Stimulated activated CD4-positive, alpha-beta T cell treated with anti-CD3 and anti-CD28 coated beads, Interleukin-2, amount 100 ng/mL, for 48 hours (primary cell): Measurements from ENCODE around the gene KIF17.
"Not testable (repeated sequence)": the region's sequence is repeated elsewhere in the genome, so short reads cannot be mapped to it uniquely, and the experiment has no call there.

ENCODE experiments used
- DNase-seq, 2 donors: peaks; one replicate each; pipeline ENCODE4 v3.0.0-alpha.2; 2020

The KIF17 gene

DNA sequence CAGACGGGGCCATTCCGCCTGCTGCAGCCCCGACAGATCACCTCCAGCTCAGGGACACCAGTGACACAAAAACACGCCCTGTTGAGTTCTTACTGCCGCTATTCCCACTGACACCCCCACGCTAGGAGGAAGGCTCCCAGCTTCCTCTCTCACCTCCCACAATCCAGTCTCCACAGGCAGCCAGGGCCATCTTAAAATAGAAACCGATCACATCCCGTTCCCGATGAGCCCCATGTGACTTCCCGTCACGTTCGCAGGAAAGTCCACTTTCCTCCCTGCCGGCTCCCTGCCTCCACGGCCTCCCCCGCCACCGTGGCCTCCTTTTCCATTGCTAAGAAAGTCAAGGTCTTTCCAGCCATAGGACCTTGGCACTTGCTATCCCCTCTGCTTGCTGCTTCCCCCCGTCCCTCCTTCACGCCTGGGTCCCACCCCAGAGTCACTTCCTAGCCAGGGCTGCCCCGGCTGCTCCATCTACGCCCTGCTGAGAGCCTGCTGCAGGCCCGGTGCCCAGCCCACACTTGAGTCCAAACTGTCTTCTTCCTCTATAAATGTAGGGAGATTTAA is 32.6 kb downstream of the KIF17 start:
- DNase-seq: no peak

DNA sequence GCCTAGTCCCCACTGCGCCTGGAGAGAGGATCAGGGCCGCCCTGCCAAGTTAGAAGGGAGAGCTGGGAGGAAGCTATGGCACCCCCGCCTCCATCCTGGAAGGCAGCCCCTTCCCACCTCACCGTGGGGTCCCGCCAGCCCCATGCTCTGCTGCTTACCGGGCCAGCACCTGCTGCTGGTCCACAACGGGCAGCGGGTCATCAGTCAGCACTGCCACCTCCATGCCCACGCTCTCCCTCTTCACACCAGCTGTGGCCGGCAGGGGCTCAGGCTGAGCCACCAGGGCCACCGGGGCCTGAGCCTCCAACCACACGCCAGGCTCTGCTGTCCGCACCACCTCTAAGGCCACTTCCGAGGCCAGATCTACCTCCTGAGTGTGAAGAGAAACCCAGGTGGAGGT is 33.2 kb downstream of the KIF17 start:
- DNase-seq: no peak

DNA sequence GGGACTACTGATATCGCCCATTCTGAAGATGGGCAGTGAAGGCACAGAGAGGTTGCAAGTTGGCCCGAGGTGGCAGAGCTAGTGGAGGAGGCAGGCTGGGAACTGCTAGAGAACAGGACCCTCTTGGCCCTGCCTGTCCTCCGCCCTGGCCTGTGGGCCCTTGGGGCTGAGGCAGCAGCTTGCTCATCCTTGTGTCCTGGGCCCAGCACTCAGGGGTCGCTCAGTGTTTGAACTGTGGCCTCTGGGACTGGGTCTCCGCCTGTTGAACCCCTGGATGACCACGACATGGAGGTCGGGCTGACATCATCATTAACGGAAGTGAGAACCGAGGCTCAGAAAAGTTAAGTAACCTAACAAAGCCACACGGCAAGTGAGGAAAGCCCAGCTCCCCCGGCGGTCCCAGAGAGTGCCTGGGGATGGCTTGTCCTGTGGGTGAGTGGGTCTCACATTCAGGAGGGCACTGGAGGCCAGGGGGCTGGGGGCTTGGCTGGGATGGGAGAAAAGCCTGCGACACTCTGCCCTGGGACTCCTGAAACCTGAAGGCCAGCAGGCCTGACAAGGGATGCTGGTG is 33.7 kb downstream of the KIF17 start:
- DNase-seq: no peak

DNA sequence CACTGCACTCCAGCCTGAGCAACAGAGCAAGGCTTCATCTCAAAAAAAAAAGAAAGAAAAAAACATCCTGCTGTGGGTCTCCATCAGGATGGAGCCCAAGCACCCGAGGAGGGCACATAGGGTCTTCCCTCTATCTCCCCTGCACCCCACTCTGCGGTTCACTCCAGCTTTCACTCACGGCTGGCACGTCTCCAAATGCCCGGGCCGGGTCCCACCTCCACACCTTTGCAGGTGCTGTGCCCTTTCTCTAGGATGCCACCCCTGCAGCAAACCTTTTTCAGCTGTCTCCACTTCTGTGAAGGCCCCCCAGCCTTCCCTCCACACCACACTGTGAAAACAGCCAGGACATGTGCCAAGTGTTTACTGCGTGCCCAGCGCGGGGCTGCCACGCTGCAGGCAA is 34.2 kb downstream of the KIF17 start:
- DNase-seq: no peak

DNA sequence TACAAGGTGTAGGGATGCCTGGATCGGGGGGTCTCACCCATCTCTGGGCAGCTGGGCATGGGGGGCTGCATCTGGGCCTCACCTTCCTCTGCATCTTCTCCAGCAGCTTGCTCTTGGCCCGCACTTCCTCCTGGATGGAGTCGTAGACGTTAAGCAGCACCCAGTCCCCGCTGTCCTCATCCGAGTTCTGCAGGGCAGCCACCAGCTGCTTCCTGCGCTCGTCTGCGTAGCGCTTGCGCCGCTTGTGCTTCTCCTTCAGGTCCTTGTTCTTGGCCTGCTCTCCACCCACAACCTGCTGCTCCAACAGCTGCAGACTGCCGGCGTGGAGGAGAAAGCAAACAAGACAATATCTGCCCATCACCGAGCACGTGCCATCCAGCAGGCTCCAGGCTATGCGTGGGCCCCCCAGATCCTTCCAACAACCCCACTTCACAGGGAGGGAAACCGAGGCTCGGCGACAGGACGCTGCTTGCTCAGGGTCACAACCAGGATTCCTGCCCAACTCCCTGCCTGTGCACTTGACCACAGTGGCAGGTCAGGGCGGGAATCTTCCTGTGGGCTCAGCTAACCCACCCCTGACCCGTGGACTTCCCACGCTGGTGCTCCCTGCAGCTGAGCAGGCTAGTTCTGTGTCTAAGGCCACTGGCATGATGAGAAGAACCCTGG is 35.1 kb downstream of the KIF17 start:
- no peak for DNase-seq

DNA sequence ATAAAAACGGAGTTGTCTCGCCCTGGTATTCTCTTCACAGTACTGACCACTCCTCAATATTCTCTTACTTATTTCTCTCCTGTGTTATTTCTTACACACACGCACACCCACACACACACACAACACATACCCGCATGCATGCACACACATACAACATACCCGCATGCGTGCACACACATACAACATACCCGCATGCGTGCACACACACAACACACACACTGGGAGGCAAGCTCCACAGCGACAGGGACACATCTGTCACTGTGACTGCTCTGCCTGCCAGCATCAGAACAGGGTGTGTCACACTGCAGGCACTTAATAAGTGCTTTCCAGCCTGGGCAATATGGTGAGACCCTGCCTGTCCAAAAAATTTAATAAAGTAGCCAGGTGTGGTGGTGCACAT is 35.8 kb downstream of the KIF17 start:
- no peak for DNase-seq

DNA sequence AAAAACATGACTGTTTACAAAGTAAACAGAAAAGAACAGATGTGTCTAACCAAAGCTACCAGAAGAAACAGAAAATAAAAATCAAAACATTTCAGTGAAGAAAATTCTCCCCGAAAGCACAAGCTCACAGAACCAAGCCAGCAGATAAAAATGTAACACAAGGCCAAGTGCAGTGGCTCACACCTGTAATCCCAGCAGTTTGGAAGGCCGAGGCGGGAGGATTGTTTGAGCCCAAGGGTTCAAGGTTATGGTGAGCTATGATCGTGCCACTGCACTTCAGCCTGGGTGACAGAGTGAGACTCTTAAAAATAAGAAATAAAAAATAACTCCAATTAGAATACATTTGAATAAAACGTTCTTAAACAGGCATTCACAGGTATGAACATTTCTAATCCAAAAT is 37.5 kb downstream of the KIF17 start:
- DNase-seq: no peak

DNA sequence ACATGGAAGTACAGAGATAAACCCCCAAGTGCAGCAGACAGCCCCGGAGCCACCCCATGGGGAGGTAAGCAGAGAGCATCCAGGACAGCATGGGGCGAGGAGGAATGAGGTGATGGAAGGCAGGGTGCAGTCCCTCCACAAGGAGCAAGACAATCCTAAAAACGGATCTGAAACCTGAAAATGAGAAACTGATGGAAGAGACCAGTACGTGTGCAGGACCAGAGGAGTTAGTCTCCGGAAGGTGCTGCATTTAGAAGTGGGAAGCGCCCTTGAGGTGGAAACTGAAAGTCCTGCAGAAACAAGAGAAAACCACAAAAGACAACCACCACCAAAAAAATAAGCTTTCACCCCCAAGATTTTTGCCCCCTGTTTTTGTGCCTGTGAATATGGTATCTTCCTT is 39.2 kb downstream of the KIF17 start:
- DNase-seq: no peak

DNA sequence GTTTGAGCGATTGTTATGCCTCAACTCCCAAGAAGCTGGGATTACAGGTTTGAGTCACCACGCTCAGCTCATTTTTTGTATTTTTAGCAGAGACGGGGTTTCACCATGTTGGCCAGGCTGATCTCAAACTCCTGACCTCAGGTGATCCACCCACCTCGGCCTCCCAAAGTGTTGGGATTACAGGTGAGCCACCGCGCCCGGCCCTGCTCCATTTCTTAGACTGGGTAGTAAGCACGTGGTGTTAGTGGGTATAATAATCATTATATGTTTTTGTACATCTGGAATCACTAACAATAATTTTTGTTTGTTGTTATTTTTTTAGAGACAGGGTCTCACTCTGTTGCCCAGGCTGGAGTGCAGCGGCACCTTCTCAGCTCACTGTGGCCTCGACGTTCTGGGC is 44.2 kb downstream of the KIF17 start:
- DNase-seq: not testable (repeated sequence)

DNA sequence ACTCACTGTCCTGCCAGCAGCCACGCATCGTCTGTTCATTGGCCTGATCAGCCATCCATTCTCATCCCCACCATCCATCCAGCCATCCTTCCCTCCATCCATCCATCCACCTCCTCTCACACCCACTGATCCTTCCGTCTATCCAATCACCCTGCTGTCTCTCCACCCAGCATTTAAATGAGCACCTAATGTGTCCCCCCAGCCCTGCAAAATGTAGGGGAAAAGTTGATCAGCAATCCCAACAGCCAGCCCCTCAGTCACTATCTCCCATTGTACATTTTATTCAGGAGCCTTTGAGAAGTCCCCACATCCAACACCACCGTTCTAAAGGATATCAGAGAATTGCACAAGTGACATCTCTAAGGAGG is 45.6 kb downstream of the KIF17 start:
- no peak for DNase-seq

DNA sequence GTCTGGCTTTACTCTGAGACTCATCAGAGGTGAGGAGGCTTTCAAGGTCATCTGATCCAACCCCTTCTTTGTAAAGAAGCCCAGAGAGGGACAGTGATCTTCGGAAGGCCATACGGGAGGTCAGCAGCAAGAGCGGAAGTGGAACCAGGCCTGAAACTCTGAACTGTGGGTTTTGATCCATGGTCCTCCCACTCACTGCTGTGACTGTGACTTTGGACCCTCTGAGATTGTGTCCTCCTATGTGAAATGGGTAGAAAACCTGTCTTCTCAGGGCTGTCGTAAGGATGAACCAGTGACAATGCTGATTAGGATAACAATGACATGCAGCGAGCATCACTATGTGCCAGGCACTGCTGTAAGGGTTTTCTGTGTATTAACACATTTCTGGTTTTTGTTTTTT is 46.9 kb downstream of the KIF17 start:
- no peak for DNase-seq

DNA sequence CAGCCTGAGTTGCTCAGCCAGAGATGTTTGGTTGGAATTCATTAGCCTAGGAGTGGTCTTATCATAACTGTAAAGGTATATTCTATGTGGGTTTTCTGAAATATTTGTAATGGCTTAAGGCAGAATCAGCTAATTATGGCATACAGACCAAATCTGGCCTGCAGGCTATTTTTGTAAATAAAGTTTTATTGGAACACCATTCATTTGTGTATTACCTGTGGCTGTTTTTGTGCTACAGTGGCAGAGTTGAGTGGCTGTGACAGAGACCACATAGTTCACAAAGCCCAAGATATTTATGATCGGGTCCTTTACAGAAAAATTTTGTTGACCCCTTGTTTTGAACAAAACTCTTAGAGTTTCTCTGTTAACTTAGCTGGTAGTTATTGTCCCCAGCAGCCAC is 49.2 kb downstream of the KIF17 start:
- no peak for DNase-seq

DNA sequence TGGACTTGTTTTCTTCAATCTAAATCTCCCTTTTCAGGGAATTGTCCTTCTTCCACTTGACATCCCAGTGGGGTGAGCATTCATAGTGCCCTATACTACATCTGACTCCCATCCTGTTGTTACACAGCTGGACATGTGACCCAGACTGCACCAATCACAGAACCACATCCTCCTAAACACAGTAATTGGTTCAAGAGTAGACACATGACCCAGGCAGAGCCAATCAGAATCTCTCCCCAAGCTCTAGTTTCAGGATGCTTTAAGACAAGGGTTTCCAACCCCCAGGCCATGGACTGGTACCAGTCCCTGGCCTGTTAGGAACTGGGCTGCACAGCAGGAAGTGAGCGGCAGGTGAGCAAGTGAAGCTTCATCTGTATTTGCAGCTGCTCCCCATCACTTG is 51.0 kb downstream of the KIF17 start:
- no peak for DNase-seq

DNA sequence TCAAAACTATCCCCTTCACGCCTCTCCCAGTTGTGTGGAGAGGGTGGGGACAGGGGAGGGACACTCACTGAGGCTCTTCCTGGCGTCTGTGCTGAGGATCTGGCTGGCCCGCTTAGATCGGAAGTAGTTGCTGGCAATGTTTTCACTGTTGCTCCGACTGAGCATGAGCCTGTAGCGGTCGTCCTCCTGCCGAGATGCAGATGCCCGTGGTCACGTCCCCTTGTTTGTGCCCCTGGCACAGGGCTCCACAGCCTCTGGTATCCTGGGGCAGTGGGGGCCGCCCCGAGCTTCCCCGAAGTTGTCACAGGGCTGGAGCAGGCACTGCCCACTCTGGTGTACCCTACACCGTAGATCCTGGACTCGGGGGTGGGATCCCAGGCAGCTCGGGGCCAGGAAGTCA is 51.7 kb downstream of the KIF17 start:
- no peak for DNase-seq

DNA sequence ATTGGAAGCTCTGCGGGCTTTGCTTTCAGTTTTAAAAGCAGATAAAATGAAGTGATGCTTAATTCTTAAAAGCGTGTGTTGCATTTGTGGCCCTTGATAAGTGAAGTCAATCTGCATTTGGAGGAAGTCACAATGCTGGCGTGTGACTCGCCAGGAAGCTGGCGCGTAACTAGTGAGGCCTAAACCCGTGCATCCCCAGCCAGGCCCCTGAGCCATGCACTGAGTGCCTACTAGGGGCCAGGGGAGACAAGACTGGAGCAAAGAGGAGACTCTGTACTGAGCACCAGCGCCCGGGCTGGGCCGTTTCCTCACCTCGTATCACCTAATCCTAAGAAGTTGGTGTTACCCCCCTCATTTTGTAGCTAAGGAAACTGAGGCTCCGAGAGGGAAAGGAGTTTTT is 52.1 kb downstream of the KIF17 start:
- DNase-seq: no peak

DNA sequence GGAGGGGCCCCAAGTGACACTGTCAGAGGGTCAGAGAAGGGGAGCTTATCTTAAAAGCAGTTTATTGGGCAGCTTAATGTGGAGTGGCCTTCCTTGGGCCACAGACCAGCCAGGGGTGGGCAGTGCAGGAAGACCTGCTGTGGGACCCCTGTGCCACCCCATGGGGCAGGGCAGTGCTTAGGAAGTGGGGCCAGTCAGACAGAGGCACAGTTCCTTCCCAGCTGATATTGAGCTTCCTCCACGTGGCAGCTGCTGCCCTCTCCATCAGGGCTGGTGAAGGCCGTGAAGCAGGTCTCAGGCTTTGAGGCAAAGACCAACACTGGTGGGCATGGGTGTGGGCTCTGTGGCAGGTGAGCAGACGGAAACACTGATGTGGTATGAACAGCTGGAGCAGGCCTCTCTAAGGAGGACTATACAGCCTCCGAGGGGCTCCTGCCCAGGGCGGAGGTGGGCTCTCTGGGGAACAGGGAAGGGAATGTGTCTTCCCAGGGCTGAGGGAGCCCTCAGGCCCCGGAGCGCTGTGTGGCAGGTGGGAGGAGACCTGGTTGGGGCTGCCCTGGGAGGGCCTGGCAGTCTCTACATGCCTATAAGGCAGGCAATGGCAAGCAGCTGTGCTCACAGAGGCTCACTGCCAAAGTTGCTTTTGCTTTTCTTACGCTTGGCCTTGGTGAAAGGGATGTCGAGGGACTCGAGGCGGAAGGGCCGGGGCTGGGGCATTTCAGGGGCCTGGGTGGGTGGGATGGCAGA is 53.7 kb downstream of the KIF17 start:
- DNase-seq: no peak

DNA sequence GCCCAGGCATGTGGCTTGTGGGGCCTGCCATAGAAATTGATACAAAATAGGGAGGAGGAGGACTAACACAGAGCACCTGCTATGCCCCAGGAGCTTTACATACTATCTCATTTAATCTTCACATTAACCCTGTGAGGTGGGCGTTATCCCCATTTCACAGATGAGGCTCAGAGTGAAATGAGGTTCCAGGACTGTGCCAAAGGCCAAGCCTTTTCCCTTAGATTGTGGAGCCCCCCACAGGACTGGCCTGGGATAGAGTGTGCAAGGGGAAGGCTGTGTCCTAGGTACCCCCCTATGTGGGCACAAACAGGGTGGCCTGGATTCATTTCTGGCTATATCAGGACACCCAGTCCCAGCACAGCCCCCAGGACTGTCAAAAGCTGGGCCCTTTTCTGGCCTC is 54.4 kb downstream of the KIF17 start:
- DNase-seq: no peak

DNA sequence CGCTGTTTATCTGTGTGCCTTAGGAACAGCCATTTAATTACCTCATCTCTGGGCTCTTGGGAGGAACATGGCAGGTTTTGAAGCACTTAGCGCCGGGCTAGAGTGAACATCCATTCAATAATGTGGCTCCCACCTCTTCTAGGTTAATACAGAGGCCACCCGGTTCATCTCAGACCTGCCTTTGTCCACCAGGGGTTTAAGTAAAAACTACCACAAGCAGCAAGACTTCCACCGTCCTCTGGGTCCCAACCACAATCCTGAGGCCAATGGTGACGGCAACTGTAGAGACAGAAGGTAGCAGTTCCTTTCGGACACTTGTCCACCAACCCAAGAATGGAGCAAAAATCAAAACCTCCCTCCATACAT is 55.7 kb downstream of the KIF17 start:
- no peak for DNase-seq

DNA sequence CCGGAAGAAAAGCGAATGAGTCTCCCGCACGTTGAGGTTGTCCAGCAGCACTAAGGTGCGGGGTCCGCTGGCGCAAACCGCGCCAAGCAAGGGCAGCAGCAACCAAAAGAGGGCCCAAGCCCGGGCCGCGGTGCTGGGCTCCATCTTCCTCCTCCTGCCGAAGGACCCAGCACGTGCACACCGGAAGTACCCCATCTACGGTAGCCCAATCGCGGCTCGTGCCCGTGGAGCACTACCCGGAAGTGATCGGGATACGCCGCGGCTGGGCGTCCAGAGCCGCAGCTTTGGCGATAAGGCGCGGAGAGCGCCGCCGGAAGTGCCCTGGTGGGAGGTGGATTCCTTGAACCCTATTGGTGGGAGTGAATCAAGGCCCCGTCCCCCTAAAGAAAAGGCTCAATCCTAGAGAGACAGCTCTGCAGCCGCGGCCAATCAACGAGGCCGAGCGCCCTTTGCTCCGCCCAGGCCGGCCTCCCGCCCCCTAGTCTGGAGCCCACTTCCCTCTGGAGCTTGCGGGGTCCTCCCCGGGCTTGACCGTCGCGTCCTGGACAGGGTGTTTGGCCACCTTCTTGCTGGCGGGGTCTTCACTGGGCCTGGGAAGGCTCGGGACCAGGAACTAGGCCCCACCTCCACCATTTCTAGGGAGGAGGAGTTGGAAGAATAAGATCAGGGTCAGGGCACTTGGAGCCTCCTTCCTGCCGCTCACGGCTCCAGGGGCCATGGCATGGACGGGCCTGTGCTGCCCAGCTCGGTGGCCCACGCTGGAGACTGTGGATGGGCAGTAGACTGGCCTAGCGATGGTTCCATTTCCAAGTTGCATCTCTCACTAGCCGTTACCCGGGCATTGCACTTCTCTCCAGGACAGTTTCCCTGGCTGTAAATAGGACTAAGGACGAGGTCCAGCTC is 56.3 kb downstream of the KIF17 start, which contains the start of gene DDOST:
Gene DDOST, minus strand, starts transcription at position 163 of the 903 bp plus-strand sequence. Its CDS starts 19 bp downstream, at position 144.
- peak; percentile 87 to 89 for DNase-seq

DNA sequence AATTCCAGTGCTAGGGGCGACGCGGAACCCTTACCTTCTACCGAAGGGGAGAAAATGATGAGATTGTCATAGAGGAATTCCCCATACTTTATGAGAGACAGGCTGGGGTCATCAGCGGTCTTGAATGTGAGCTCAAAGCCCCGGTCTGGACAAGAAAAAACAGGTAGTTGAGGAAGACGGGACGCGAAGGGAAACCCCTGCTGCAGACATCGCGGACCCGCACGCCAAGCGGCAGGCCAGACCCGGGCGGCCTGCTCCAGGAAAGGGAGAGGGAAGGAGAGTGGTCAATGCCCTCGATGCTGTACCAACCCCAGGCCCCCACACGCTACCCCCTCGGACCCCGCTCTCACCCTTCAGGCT is 57.0 kb downstream of the KIF17 start:
- peak in 1 of 2 donors; percentile 5 for DNase-seq

DNA sequence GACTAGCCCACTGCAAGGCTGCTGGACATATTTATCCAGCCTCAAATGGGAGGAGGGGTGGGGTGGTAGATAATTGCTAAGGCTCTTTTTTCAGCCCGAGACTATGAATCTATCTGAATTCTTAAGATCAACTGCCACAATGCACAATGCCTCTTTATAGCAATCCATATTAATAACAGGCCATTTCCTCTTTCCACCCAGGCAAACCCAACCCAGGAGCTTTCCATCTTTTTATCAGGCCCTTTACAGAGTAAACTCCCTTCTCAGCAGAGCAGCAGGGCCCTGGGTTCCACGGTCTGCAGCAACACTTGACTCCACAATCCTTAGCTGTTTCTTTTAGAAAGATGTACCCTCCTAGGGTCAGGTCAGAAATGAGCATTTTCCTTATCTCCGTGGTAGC is 57.4 kb downstream of the KIF17 start:
- DNase-seq: no peak

DNA sequence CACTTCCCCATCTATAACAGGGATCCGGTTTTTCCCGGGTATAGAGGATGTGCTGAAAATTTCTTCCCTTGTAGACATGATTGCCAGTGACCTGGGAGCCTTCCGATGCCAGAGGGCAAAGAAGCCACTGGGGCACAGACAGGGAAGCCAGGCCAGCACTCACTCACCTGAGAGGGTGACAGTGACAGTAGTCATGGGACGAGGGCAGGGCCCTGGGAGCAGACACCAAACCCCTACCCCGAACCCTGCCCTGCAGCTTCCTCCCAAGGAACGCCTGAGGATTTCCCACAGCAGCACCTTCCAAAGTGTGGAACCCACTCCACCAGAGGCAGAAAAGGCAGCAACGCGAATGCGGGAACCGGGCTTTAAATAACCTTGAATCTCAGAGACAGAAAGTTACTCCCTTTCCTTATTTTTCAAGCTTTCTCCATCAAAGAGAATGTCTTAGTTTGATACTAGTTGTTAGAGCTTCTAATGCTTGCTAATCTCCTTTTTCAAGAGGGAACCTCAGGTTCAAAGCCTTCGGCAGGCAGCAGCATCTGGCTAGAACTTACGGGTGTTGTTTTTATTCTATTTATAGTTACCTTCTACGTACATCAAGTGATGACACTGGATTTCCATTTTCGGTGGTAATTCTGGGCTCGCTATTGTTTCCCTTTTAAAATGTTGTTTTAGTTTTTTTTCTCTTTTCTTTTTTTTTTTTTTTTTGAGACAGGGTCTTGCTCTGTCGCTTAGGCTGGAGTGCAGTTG is 59.5 kb downstream of the KIF17 start:
- DNase-seq: no peak
